GM12864 (cell line): Measurements from ENCODE around the gene IFITM2.
"Not testable (repeated sequence)": the region's sequence is repeated elsewhere in the genome, so short reads cannot be mapped to it uniquely, and the experiment has no call there.

Experiments
- DNase-seq: peaks from one replicate; pipeline ENCODE4 v3.0.0-alpha.2; 2011; ENCODE audit warnings: low read depth
- H3K4me3 ChIP-seq: 2 replicates; pipeline ENCODE4 v1.5.1; 2011; ENCODE audit warnings: mild to moderate bottlenecking, low read depth, low read length, control low read depth
- TF ChIP-seq, protein P1 (sequence below): IDR thresholded peaks from 2 replicates; pipeline ENCODE4 v1.5.1; 2011; ENCODE audit warnings: low read depth, mild to moderate bottlenecking, moderate library complexity, low read length, control low read depth, inconsistent platforms; ENCODE audit errors: missing control alignments

The IFITM2 gene

DNA sequence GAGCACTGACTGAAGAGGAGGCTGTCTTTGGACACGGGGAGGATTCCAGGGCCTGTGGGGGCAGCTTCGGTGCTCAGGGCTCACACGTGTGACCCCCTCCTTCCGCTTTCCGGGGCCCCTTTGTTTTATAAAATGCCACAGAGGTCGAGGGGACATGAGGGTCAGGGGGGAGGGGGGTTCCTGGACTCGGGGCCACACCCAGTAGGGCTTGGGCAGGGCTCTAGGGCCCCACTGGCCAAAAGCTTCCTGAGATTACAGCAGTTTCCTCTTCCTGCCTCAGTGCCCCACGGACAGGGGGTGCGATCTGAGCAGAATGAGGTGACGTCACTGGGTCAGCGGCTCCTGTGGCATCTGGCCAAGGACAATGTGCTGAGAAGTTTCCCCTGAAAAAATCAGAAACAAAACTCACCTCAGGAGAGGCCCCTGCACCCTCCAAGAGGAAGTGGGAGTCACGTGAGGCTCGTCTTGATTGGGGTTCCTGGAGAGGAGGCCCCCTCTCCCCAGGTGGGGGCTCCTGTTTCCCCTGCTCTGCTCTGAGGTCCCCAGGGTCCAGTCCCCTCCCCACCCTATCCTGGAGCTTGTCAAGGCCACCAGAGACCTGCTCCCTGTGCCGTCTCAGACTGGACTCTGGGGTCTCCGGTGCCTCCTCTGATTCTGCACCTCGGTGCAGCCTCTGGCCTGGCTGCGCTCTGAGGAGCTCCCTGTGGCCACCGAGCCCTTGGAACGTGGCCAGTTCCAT is 19.4 kb downstream of the IFITM2 start:
- H3K4me3 ChIP-seq: peak overlapping the region; percentile 35
- peak; percentile 81 for DNase-seq
- TF ChIP-seq, protein P1, sequence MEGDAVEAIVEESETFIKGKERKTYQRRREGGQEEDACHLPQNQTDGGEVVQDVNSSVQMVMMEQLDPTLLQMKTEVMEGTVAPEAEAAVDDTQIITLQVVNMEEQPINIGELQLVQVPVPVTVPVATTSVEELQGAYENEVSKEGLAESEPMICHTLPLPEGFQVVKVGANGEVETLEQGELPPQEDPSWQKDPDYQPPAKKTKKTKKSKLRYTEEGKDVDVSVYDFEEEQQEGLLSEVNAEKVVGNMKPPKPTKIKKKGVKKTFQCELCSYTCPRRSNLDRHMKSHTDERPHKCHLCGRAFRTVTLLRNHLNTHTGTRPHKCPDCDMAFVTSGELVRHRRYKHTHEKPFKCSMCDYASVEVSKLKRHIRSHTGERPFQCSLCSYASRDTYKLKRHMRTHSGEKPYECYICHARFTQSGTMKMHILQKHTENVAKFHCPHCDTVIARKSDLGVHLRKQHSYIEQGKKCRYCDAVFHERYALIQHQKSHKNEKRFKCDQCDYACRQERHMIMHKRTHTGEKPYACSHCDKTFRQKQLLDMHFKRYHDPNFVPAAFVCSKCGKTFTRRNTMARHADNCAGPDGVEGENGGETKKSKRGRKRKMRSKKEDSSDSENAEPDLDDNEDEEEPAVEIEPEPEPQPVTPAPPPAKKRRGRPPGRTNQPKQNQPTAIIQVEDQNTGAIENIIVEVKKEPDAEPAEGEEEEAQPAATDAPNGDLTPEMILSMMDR: no peak

DNA sequence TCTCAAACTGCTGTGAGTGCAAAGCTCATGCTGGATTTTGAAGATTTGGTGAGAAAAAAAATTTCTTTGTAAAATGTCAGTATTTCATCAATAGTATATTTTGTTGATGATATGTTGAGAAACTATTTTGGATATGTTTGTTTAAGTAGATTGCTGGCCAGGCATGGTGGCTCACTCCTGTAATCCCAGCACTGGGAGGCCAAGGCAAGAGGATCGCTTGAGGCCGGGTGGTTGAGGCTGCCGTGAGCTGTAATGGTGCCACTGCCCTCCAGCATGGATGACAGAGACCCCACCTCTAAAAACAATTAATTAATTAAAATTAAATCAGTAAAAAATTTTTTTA is 19.9 kb downstream of the IFITM2 start:
- DNase-seq: no peak
- TF ChIP-seq, protein P1: no peak
- H3K4me3 ChIP-seq: no peak overlapping the region

DNA sequence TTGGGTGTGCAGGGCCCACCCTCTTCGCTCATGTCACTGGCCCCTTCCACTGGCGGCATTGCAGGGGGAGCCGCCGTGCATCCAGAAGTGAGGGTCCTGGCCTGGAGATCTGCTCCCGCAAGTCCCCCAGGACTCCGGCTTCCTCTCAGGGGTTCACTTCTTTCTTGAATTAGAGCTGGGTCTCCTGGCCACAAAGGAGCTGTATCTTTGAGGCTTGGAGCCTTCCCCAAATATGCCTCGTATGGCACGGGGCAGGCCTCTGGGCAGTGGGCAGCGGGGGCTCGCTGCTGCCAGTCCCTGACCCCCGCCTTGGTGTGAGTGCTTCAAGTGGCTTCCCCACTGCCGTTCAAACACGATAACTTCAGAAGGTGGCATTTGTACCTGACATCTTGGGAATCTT is 20.4 kb downstream of the IFITM2 start:
- TF ChIP-seq, protein P1: no peak
- no peak for DNase-seq
- H3K4me3 ChIP-seq: no peak overlapping the region

DNA sequence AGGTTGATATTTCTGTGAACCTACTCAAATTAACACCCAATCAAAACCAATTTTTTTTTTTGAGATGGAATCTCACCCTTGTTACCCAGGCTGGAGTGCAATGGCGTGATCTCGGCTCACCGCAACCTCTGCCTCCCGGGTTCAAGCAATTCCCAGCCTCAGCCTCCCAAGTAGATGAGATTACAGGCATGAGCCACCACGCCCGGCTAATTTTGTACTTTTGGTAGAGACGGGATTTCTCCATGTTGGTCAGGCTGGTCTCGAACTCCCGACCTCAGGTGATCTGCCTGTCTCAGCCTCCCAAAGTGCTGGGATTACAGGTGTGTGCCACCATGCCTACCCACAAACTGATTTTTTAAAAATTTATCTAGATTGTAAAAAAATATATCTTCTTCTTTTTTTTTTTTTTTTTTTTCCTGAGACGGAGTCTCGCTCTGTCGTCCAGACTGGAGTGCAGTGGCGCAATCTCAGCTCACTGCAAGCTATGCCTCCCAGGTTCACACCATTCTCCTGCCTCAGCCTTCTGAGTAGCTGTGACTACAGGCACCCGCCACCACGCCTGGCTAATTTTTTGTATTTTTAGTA is 21.0 kb downstream of the IFITM2 start:
- not testable (repeated sequence) for DNase-seq

DNA sequence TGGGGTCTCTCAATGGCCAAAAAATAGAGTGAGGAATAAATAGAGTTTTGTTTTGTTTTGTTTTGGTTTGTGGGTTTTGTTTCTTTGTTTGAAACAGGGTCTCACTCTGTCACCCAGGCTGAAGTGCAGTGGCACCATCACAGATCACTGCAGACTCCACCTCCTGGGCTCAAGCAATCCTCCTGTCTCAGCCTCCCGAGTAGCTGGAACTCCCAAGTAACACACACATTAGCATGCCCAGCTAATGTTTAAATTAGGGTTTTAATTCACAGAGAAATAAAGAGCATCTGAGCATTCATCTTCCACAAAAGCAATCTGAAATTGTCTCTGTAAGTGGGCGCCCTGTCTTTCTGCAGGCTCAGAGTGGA is 22.3 kb downstream of the IFITM2 start:
- no peak for DNase-seq
- TF ChIP-seq, protein P1: no peak
- no peak overlapping the region for H3K4me3 ChIP-seq

More for the DNA sequence above, 21.0 kb downstream of the IFITM2 start:
- not testable (repeated sequence) for H3K4me3 ChIP-seq

DNA sequence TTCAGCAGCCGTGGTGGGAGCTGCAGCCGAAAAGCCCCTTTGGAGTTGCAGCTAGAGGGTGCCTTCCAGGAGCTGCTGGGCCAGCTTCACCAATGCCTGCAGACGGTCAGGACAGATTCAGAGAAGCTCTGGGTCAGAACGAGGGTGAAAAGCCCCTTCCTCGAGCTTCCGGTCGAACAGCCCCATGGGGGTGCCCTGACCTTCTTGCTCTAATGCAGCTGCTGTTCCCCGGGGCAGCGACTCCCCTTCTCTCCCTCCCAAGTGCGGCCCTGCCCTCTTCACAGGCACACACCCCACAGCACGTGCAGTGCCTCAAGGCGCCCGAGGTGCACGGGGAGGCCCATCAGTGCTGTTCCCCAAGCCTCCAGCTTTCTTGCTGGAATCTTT is 22.7 kb downstream of the IFITM2 start:
- DNase-seq: no peak
- TF ChIP-seq, protein P1: no peak
- no peak overlapping the region for H3K4me3 ChIP-seq

DNA sequence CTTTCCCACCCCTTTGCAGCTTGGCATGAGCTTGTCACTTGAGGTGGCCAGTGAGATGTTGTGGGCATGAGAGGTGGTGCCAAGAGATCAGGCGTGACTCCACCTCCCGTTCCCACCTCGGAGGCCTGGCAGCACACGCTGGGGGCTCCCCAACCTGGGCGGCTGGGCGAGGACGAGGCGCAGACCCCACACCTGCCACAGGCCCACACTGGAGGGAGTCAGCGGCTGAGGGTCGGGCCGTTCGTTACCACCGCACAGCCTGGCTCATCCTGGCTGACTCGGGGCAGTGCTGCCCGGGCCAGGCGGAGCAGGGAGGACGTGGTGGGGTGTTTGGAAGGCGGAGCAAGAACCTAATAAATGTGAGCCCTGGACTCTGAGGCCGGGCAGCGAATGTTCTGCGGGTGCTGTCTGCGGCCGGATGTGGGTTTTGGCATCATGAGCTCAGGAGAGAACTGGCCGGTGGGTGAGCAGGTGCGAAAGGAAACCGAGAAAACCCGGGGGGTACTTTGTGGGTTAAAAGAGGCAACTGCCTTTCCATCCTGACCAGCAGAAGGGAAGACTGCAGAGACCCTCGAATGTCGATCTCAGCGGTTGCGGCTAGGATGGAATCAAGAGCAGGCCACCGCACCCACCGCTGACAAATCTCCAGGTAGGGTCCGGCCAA is 23.2 kb downstream of the IFITM2 start:
- DNase-seq: no peak
- no peak overlapping the region for H3K4me3 ChIP-seq
- TF ChIP-seq, protein P1: no peak
